GM13976 (cell line): ENCODE measurements around the gene JOSD1.
"Not testable (repeated sequence)": the region's sequence is repeated elsewhere in the genome, so short reads cannot be mapped to it uniquely, and the experiment has no call there.

ENCODE experiments used
- DNase-seq: peaks from one replicate; pipeline ENCODE4 v3.0.0; 2012; ENCODE audit warnings: low spot score
- in situ Hi-C: fragments of 300-500 bp; cut with MboI; formaldehyde crosslinking; loops from one replicate; pipeline ENCODE4 v1.12.0; 2022; ENCODE audit warnings: low sequenced_read_pairs, mixed read lengths, inconsistent platforms; ENCODE audit not compliant: unreplicated experiment
- TF ChIP-seq, protein P1 (sequence below): IDR thresholded peaks from 2 replicates; pipeline ENCODE4 v1.5.1; 2012; ENCODE audit warnings: borderline replicate concordance, mild to moderate bottlenecking; ENCODE audit not compliant: insufficient read depth; ENCODE audit errors: extremely low read depth, missing control alignments, control extremely low read depth

Gene JOSD1

GRCh38 chr22:38649841-38650522 lies 50.8 kb downstream of the JOSD1 start:
- DNase-seq: no peak
- in situ Hi-C loops: no loop called here
- TF ChIP-seq, protein P1, sequence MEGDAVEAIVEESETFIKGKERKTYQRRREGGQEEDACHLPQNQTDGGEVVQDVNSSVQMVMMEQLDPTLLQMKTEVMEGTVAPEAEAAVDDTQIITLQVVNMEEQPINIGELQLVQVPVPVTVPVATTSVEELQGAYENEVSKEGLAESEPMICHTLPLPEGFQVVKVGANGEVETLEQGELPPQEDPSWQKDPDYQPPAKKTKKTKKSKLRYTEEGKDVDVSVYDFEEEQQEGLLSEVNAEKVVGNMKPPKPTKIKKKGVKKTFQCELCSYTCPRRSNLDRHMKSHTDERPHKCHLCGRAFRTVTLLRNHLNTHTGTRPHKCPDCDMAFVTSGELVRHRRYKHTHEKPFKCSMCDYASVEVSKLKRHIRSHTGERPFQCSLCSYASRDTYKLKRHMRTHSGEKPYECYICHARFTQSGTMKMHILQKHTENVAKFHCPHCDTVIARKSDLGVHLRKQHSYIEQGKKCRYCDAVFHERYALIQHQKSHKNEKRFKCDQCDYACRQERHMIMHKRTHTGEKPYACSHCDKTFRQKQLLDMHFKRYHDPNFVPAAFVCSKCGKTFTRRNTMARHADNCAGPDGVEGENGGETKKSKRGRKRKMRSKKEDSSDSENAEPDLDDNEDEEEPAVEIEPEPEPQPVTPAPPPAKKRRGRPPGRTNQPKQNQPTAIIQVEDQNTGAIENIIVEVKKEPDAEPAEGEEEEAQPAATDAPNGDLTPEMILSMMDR: no peak

GRCh38 chr22:38645430-38645829 lies 55.3 kb downstream of the JOSD1 start:
- TF ChIP-seq, protein P1: no peak
- no peak for DNase-seq
- in situ Hi-C loops: no loop called here

DNA sequence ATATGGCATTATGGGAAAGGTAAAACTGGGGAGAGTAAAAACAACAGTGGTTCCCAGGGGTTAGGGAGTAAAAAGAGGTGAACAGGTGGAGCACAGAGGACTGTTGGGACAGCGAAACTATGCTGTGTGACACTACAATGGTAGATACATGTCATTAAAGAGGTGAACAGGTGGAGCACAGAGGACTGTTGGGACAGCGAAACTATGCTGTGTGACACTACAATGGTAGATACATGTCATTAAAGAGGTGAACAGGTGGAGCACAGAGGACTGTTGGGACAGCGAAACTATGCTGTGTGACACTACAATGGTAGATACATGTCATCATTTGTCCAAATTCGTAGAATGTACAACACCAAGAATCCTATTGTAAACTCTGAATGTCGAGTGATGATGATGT lies 56.5 kb downstream of the JOSD1 start:
- DNase-seq, in situ Hi-C loops: not testable (repeated sequence)

GRCh38 chr22:38641476-38642040 lies 59.2 kb downstream of the JOSD1 start:
- in situ Hi-C loops: no loop called here
- TF ChIP-seq, protein P1: no peak
- DNase-seq: no peak

GRCh38 chr22:38638728-38639127 lies 62.0 kb downstream of the JOSD1 start:
- TF ChIP-seq, protein P1: no peak
- DNase-seq: no peak
- in situ Hi-C loops: no loop called here

GRCh38 chr22:38638216-38638615 lies 62.5 kb downstream of the JOSD1 start:
- in situ Hi-C loops: no loop called here
- TF ChIP-seq, protein P1: no peak
- DNase-seq: no peak
